ENCODE measurements around the gene SEMA5A.

GRCh38 chr5:9057406-9058000 lies 488.4 kb downstream of the SEMA5A start:
- TF ChIP-seq CTCF (IDR thresholded peaks at IDR 0.05) (no peak), POLR2AphosphoS5 (IDR thresholded peaks at IDR 0.05) (no peak), POLR2A (IDR thresholded peaks at IDR 0.05) (no peak)

Measured in breast epithelium (tissue), 3 donors.